Upper lobe of right lung (tissue), 1 donor: ENCODE data around the gene AKAP8. TPM values are rescaled to one million over a fixed set of nuclear protein-coding genes. Genes with fewer than 3 reads are reported as not detected.
A peak's percentile ranks its signal among the peaks of the same experiment; 100 is the strongest.

ENCODE experiments used
- ATAC-seq: fragments of 200-7000 bp; cut with Tn5 transposase; one replicate; pipeline ENCODE4 v1.9.1; 2020; ENCODE audit warnings: mild to moderate bottlenecking, moderate library complexity
- DNase-seq: peaks from one replicate; pipeline ENCODE4 v3.0.0-alpha.2; 2020
- H3K27ac ChIP-seq: fragments of 200-600 bp; one replicate; pipeline ENCODE4 v1.8.0; 2022
- H3K27me3 ChIP-seq: fragments of 200-600 bp; one replicate; pipeline ENCODE4 v1.8.0; 2022; ENCODE audit warnings: mild to moderate bottlenecking
- H3K36me3 ChIP-seq: fragments of 200-600 bp; one replicate; pipeline ENCODE4 v1.8.0; 2022
- H3K4me1 ChIP-seq: fragments of 200-600 bp; one replicate; pipeline ENCODE4 v1.8.0; 2022
- H3K4me3 ChIP-seq: fragments of 200-600 bp; one replicate; pipeline ENCODE4 v1.8.0; 2022; ENCODE audit warnings: mild to moderate bottlenecking
- H3K9me3 ChIP-seq: fragments of 200-600 bp; one replicate; pipeline ENCODE4 v1.8.0; 2022
- intact Hi-C: fragments of 100-400 bp; cut with DNase I; formaldehyde crosslinking; loops from one replicate; pipeline ENCODE4 v1.11.0; 2022
- total RNA-seq: library from RNA; stranded (reverse); fragmentation: NEBNext Ultra II Directional; extraction: Animal tissue kit (Norgen Biotek cat#: 25700); gene quantifications from one replicate; pipeline ENCODE4 v1.2.1, GENCODE V29; 2021
- TF ChIP-seq, protein P1 (sequence below): fragments of 200-600 bp; IDR thresholded peaks from one replicate; pipeline ENCODE4 v1.8.0; 2022; ENCODE audit warnings: antibody characterized with exemption
- donor health status: DM: no; HTN: yes; CAD: no; lungs with severe emphysema.

AKAP8 gene
- total RNA-seq, 1 donor from 2014 or later = 31.0 TPM

DNA sequence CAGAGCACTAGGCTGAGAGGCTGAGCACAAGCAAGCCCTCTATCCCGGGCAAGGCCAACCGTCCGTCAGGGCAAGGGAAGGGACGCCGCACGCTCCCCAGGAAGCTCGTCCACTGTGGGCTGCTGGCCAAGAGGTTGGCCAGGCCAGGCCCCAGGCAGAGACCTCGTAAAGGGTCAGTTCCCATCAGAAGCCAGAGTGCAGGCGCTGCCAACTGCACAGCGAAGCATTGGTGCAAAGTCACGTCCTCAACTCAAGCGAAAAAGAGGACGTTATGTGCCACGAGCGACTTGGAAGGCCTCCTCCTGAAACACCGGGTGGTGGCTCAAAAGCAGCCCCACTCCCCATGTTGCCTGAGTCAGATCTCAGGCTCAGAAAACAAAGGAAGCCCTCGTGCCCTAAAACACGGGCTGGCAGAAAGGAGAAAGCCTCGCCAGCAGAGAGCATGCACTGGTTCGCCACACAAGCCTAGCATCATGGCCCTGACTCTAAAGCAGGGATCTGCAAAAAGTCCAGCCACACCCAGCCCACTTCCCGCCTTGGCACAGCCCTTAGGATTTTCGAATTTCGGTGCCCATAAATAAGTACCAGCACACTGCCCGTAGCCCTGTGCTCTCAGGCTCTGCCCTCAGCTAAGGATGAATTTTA, 4.7 kb downstream of the AKAP8 start:
- Histone ChIP-seq H3K9me3 (no peaks in the 10 kb centered on the region), H3K36me3 (peaks cover 44% of the 10 kb centered on the region), H3K27me3 (no peaks in the 10 kb centered on the region), H3K27ac (peak overlapping the region; percentile 60), H3K4me1 (peaks cover 38% of the 10 kb centered on the region), H3K4me3 (no peak overlapping the region)
- intact Hi-C loops = no loop called here
- ATAC-seq (no peak), DNase-seq (no peak)
- TF ChIP-seq, protein P1, sequence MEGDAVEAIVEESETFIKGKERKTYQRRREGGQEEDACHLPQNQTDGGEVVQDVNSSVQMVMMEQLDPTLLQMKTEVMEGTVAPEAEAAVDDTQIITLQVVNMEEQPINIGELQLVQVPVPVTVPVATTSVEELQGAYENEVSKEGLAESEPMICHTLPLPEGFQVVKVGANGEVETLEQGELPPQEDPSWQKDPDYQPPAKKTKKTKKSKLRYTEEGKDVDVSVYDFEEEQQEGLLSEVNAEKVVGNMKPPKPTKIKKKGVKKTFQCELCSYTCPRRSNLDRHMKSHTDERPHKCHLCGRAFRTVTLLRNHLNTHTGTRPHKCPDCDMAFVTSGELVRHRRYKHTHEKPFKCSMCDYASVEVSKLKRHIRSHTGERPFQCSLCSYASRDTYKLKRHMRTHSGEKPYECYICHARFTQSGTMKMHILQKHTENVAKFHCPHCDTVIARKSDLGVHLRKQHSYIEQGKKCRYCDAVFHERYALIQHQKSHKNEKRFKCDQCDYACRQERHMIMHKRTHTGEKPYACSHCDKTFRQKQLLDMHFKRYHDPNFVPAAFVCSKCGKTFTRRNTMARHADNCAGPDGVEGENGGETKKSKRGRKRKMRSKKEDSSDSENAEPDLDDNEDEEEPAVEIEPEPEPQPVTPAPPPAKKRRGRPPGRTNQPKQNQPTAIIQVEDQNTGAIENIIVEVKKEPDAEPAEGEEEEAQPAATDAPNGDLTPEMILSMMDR = no peak

DNA sequence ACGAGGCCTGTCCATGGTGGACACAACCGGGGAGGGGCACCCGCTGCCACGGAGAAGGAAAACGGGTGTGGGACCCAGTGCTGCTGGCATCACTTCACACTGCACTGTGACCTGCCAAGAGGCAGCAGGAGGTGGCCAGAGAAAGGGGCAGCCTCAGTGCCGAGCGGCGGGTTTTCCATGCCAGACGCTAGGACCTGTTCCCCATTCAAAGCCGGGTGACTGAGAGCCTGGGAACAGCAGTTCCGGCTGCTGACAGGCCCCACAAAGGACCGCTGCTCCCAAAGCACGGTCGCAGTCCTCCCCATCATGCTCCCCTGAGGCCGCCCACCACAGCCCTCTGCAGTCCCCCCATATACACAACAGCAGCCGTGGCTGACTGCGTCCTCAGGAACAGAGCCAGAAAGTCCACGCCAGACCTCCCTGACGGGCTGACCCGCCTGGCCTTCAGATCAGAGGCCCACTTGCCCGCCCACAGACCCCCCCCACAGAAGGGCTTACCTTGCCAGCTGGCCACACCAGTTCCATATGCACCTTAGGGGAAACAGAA, 5.4 kb downstream of the AKAP8 start:
- intact Hi-C loops = no loop called here
- no peak for DNase-seq
- TF ChIP-seq, protein P1 = no peak
- Histone ChIP-seq H3K9me3 (no peaks in the 10 kb centered on the region), H3K36me3 (peaks cover 52% of the 10 kb centered on the region), H3K27me3 (no peaks in the 10 kb centered on the region), H3K4me1 (peaks cover 38% of the 10 kb centered on the region), H3K27ac (peak overlapping the region; percentile 60), H3K4me3 (no peak overlapping the region)
- ATAC-seq = no peak

DNA sequence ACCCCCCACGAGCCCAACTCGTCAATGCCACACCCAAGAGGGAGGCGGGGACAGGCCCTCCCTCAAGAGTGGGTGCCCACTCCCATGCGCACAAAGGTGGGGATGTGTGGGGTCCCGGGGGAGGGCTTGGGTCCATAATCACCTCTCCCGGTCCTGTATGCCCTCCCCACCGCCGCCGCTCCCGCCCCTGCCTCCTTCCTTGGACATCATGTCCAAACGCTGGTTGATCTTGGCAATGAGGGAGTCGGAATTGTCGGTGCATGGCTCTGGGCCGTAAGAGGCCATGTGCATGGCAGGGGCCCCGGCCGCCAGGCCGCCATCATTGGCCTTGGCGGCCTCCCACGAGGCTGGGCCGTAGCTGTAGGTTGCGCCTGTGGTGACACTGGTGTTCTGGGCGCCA, 5.9 kb downstream of the AKAP8 start:
- H3K36me3 ChIP-seq = peaks cover 57% of the 10 kb centered on the region
- TF ChIP-seq, protein P1 = no peak

DNA sequence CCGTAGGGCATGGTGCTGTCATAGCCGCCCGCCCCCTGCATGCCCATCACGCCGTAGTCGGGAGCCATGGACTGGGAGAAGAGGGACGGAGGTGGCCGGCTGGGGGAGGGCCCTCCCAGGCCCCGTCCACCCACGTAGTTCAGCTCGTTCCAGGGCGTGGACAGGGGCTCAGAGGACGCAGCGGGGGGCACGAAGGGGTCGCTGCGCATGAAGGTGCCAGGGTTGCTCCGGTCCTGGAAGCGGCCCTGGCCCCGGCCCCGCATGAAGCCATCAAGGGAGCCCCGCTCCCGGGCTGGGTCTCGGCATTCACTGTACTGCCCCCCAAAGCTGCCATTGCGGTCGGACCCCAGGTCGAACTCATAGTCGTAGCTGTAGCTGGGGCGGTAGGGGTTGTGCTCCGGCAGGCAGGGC, 6.7 kb downstream of the AKAP8 start:
- no peak overlapping the region for H3K27ac ChIP-seq
- peaks cover 37% of the 10 kb centered on the region for H3K4me1 ChIP-seq
- H3K36me3 ChIP-seq = peaks cover 64% of the 10 kb centered on the region
- intact Hi-C loops = no loop called here
- no peak overlapping the region for H3K4me3 ChIP-seq
- no peaks in the 10 kb centered on the region for H3K27me3 ChIP-seq
- DNase-seq (no peak), ATAC-seq (no peak)
- H3K9me3 ChIP-seq = no peaks in the 10 kb centered on the region
- TF ChIP-seq, protein P1 = no peak

More for the DNA sequence above, 5.9 kb downstream of the AKAP8 start:
- Histone ChIP-seq H3K4me3 (no peak overlapping the region), H3K9me3 (no peaks in the 10 kb centered on the region), H3K27me3 (no peaks in the 10 kb centered on the region), H3K4me1 (peaks cover 38% of the 10 kb centered on the region), H3K27ac (no peak overlapping the region)
- intact Hi-C loops = no loop called here
- DNase-seq (no peak), ATAC-seq (no peak)

- Histone ChIP-seq H3K4me3 (no peak overlapping the region), H3K27me3 (no peaks in the 10 kb centered on the region), H3K9me3 (no peaks in the 10 kb centered on the region), H3K36me3 (peaks cover 69% of the 10 kb centered on the region), H3K4me1 (peaks cover 32% of the 10 kb centered on the region), H3K27ac (no peak overlapping the region)
- DNase-seq (no peak), ATAC-seq (no peak)
- intact Hi-C loops = no loop called here
- TF ChIP-seq, protein P1 = no peak
Observed at GRCh38 chr19:15372470-15372869, 7.1 kb downstream of the AKAP8 start.
